CD14-positive monocyte (primary cell): Measurements from ENCODE around the gene SLC26A9. TPM values are rescaled to one million over a fixed set of nuclear protein-coding genes. Genes with fewer than 3 reads are reported as not detected.

Experiments
- DNase-seq, 3 donors: peaks; one replicate each; pipeline ENCODE4 v3.0.0-alpha.2; 2011 to 2022
- H2AFZ ChIP-seq: 2 replicates; pipeline ENCODE4 v1.6.0; 2012; ENCODE audit warnings: mild to moderate bottlenecking, low read depth, low read length, inconsistent platforms; ENCODE audit not compliant: insufficient read depth, poor library complexity, severe bottlenecking
- H3K27ac ChIP-seq, 2 donors: 1 replicate in 1 of 2; 2 replicates in 1 of 2; pipeline ENCODE4 v1.5.1; 2012 to 2013; ENCODE audit warnings: low read length in 2 of 2, control low read depth in 1 of 2, inconsistent platforms in 1 of 2, low read depth in 1 of 2, mild to moderate bottlenecking in 1 of 2
- H3K27me3 ChIP-seq, 2 donors: one replicate each; pipeline versions ENCODE4 v1.6.0 to v1.6.1; 2011 to 2013; ENCODE audit warnings: low read length in 2 of 2; ENCODE audit not compliant: control insufficient read depth in 2 of 2, insufficient read depth in 2 of 2
- H3K36me3 ChIP-seq, 2 donors: replicated peaks in 1 of 2; 1 replicate in 1 of 2; 2 replicates in 1 of 2; pipeline versions ENCODE4 v1.5.1 to v1.6.1; 2012 to 2013; ENCODE audit warnings: low read length in 2 of 2, control low read depth in 1 of 2, inconsistent platforms in 1 of 2, mild to moderate bottlenecking in 1 of 2; ENCODE audit not compliant: insufficient read depth in 2 of 2, control insufficient read depth in 1 of 2
- H3K4me1 ChIP-seq, 2 donors: 1 replicate in 1 of 2; 2 replicates in 1 of 2; pipeline versions ENCODE4 v1.5.1 to v1.6.1; 2012 to 2013; ENCODE audit warnings: low read length in 2 of 2, control low read depth in 1 of 2, inconsistent platforms in 1 of 2, mild to moderate bottlenecking in 1 of 2, moderate library complexity in 1 of 2; ENCODE audit not compliant: insufficient read depth in 2 of 2, control insufficient read depth in 1 of 2
- H3K4me2 ChIP-seq: replicated peaks from 2 replicates; pipeline ENCODE3; 2012; ENCODE audit warnings: low read length, moderate library complexity, mild to moderate bottlenecking; ENCODE audit not compliant: poor library complexity, severe bottlenecking; ENCODE audit errors: extremely low read depth
- H3K4me3 ChIP-seq, 3 experiments: fragments of 200-600 bp in 1 of 3; sonication (generic) in 1 of 3; replicated peaks in 1 of 3; 1 replicate in 2 of 3; 2 replicates in 1 of 3; pipeline ENCODE4 v1.5.1; 2011 to 2013; ENCODE audit warnings: low read length in 3 of 3, mild to moderate bottlenecking in 3 of 3, control low read depth in 2 of 3, low read depth in 2 of 3, inconsistent platforms in 1 of 3, moderate library complexity in 1 of 3
- H3K79me2 ChIP-seq: 2 replicates; pipeline ENCODE4 v1.6.0; 2012; ENCODE audit warnings: mild to moderate bottlenecking, control low read depth, inconsistent platforms, low read length, moderate library complexity; ENCODE audit not compliant: insufficient read depth
- H3K9ac ChIP-seq: 2 replicates; pipeline ENCODE4 v1.6.0; 2017; ENCODE audit warnings: low read length, mild to moderate bottlenecking; ENCODE audit not compliant: insufficient read depth, poor library complexity, severe bottlenecking
- H3K9me3 ChIP-seq, 2 donors: replicated peaks in 1 of 2; 1 replicate in 1 of 2; 2 replicates in 1 of 2; pipeline versions ENCODE4 v1.5.1 to v1.6.1; 2012 to 2013; ENCODE audit warnings: low read length in 2 of 2, control low read depth in 1 of 2; ENCODE audit not compliant: control insufficient read depth in 1 of 2, insufficient read depth in 1 of 2
- H4K20me1 ChIP-seq: 2 replicates; pipeline ENCODE4 v1.6.0; 2012; ENCODE audit warnings: mild to moderate bottlenecking, low read length, control low read depth, moderate library complexity; ENCODE audit not compliant: insufficient read depth
- H3K27ac Mint-ChIP-seq, 7 donors: one replicate each; pipeline ENCODE4 v1.8.0; 2020; ENCODE audit warnings: mild to moderate bottlenecking in 7 of 7, mixed read lengths in 7 of 7, moderate library complexity in 6 of 7, inconsistent platforms in 2 of 7
- H3K27me3 Mint-ChIP-seq, 3 donors: one replicate each; pipeline ENCODE4 v1.8.0; 2021 to 2022; ENCODE audit warnings: low read depth in 3 of 3, mild to moderate bottlenecking in 3 of 3, mixed read lengths in 3 of 3, moderate library complexity in 3 of 3, inconsistent platforms in 1 of 3
- H3K36me3 Mint-ChIP-seq, 2 donors: one replicate each; pipeline ENCODE4 v1.8.0; 2020; ENCODE audit warnings: mixed read lengths in 2 of 2, inconsistent platforms in 1 of 2, mild to moderate bottlenecking in 1 of 2
- H3K4me1 Mint-ChIP-seq: one replicate; pipeline ENCODE4 v1.8.0; 2020; ENCODE audit warnings: mild to moderate bottlenecking, mixed read lengths
- H3K4me3 Mint-ChIP-seq, 2 donors: one replicate each; pipeline ENCODE4 v1.8.0; 2020; ENCODE audit warnings: mild to moderate bottlenecking in 2 of 2, mixed read lengths in 2 of 2, moderate library complexity in 1 of 2
- H3K9me3 Mint-ChIP-seq, 7 donors: one replicate each; pipeline ENCODE4 v1.8.0; 2020 to 2022; ENCODE audit warnings: mixed read lengths in 7 of 7, mild to moderate bottlenecking in 6 of 7, moderate library complexity in 6 of 7, inconsistent platforms in 2 of 7
- CTCF ChIP-seq: fragments of 200-600 bp; IDR thresholded peaks from one replicate; pipeline ENCODE4 v1.8.0; 2022; ENCODE audit warnings: antibody characterized with exemption, mild to moderate bottlenecking
- whole genome bisulfite sequencing: methylation state at CpG from one replicate; pipeline ENCODE4 v1.1.5; 2013; ENCODE audit warnings: missing lambda C conversion rate; ENCODE audit not compliant: insufficient coverage; 5-methylcytosine and 5-hydroxymethylcytosine counted together
- intact Hi-C, 2 donors: fragments of 100-400 bp; cut with micrococcal nuclease; formaldehyde crosslinking; loops; one replicate each; pipeline versions ENCODE4 v1.15.0 to v1.15.1; 2023
- polyA plus RNA-seq, 3 donors: library from polyadenylated mRNA; depleted of rRNA in 1 of 3; unstranded in 2 of 3; stranded (reverse) in 1 of 3; fragments of 300-500 nt in 2 of 3; fragments of >200 nt in 1 of 3; fragmentation: Illumina TruSeq in 2 of 3; gene quantifications; 1 replicate in 2 of 3; 2 replicates in 1 of 3; pipeline ENCODE4 v1.2.3, GENCODE V29; 2012 to 2021

Gene SLC26A9
- polyA plus RNA-seq, 3 donors = 0.04 TPM; not detected in 2

- Histone ChIP-seq H3K4me2 (no peak overlapping the region), H3K9ac (no peak overlapping the region), H3K36me3 (no peaks in the 10 kb centered on the region), H3K4me1 (peaks cover 0 to 12% of the 10 kb centered on the region in 2 donors), H3K27ac (no peak overlapping the region), H4K20me1 (no peaks in the 10 kb centered on the region), H2AFZ (no peak overlapping the region), H3K4me3 (no peak overlapping the region), H3K27me3 (no peaks in the 10 kb centered on the region), H3K79me2 (no peaks in the 10 kb centered on the region), H3K9me3 (no peaks in the 10 kb centered on the region)
- no peaks in the 10 kb centered on the region for H3K9me3 Mint-ChIP-seq
- peaks cover 1 to 4% (median 3%) of the 10 kb centered on the region in 3 donors for H3K27me3 Mint-ChIP-seq
- no CpG with 5 or more reads among the region's 4 CpGs for WGBS
- no peak overlapping the region for H3K4me3 Mint-ChIP-seq
- peaks cover 7% of the 10 kb centered on the region for H3K4me1 Mint-ChIP-seq
- H3K36me3 Mint-ChIP-seq = no peaks in the 10 kb centered on the region
- no peak overlapping the region for H3K27ac Mint-ChIP-seq
- no peak for TF ChIP-seq CTCF
- intact Hi-C loops = loop anchor here (2.0 to 5.0 kb wide), 2 partner anchors 184 to 185 kb away; no protein-coding TSS in a partner anchor
- no peak for DNase-seq
Observed at GRCh38 chr1:205976036-205976435, 32.8 kb upstream of the SLC26A9 start.

- DNase-seq = no peak
Observed at GRCh38 chr1:205975387-205975998, 32.2 kb upstream of the SLC26A9 start.

More at GRCh38 chr1:205975387-205975998, 32.2 kb upstream of the SLC26A9 start:
- 91% methylated on average over 13 of the region's 15 CpGs for WGBS
- H3K79me2 ChIP-seq = no peaks in the 10 kb centered on the region
- H4K20me1 ChIP-seq = no peaks in the 10 kb centered on the region
- H2AFZ ChIP-seq = no peak overlapping the region
- H3K4me1 ChIP-seq = peaks cover 0 to 9% of the 10 kb centered on the region in 2 donors
- H3K9me3 ChIP-seq = no peaks in the 10 kb centered on the region
- intact Hi-C loops = loop anchor here in 1 of 2 donors (5.0 kb wide), 1 partner anchor 183 kb away; no protein-coding TSS in a partner anchor
- no peak overlapping the region for H3K4me3 ChIP-seq
- Mint-ChIP-seq H3K36me3 (no peaks in the 10 kb centered on the region), H3K27me3 (peaks cover 1 to 4% (median 3%) of the 10 kb centered on the region in 3 donors), H3K27ac (no peak overlapping the region), H3K4me3 (no peak overlapping the region), H3K9me3 (no peaks in the 10 kb centered on the region), H3K4me1 (peaks cover 7% of the 10 kb centered on the region)
- H3K27me3 ChIP-seq = no peaks in the 10 kb centered on the region
- no peaks in the 10 kb centered on the region for H3K36me3 ChIP-seq
- no peak overlapping the region for H3K4me2 ChIP-seq
- H3K27ac ChIP-seq = no peak overlapping the region
- no peak for TF ChIP-seq CTCF
- no peak overlapping the region for H3K9ac ChIP-seq
